NCI-H226 (cell line): ENCODE measurements around the gene MARK2.

Experiments
- DNase-seq: peaks from one replicate; pipeline ENCODE4 v3.0.0-alpha.2; 2015

Gene MARK2

GRCh38 chr11:63937713-63938478, 99.0 kb downstream of the MARK2 start:
- DNase-seq, result peak; percentile 38

GRCh38 chr11:63938479-63939396, 99.8 kb downstream of the MARK2 start, which contains the start of gene NAA40:
NAA40 (plus strand) TSS chr11:63939002; CDS start chr11:63939097, 95 bp downstream.
- DNase-seq, result peak; percentile 98

GRCh38 chr11:63939397-63939891, 100.5 kb downstream of the MARK2 start:
- DNase-seq, result no peak

GRCh38 chr11:63940786-63941185, 101.9 kb downstream of the MARK2 start:
- DNase-seq, result no peak

- no peak for DNase-seq
Measured at GRCh38 chr11:63941901-63942300, 103.0 kb downstream of the MARK2 start.

- no peak for DNase-seq
Measured at GRCh38 chr11:63942803-63943202, 103.9 kb downstream of the MARK2 start.

GRCh38 chr11:63944987-63945386, 106.1 kb downstream of the MARK2 start:
- no peak for DNase-seq

- peak; percentile 43 for DNase-seq
Measured at GRCh38 chr11:63945477-63946163, 106.7 kb downstream of the MARK2 start.

- no peak for DNase-seq
Measured at GRCh38 chr11:63951779-63952536, 113.0 kb downstream of the MARK2 start.

GRCh38 chr11:63952570-63952969, 113.7 kb downstream of the MARK2 start:
- no peak for DNase-seq

- no peak for DNase-seq
Measured at GRCh38 chr11:63958008-63958407, 119.1 kb downstream of the MARK2 start.
